Spinal cord (tissue), 10 donors: ENCODE results near the gene LRP6. TPM values are rescaled to one million over a fixed set of nuclear protein-coding genes. Genes with fewer than 3 reads are reported as not detected.

ENCODE experiments used
- DNase-seq, 6 donors: peaks; one replicate each; pipeline versions ENCODE4 v3.0.0 to v3.0.0-alpha.2; 2013 to 2015; ENCODE audit warnings: low spot score in 6 of 6, low read depth in 4 of 6
- H3K27ac ChIP-seq: one replicate; pipeline ENCODE4 v1.5.1; 2013; ENCODE audit warnings: low read depth, low read length, control low read depth
- H3K27me3 ChIP-seq: one replicate; pipeline ENCODE4 v1.6.1; 2013; ENCODE audit warnings: low read length; ENCODE audit not compliant: control insufficient read depth, insufficient read depth
- H3K36me3 ChIP-seq: one replicate; pipeline ENCODE4 v1.6.1; 2013; ENCODE audit warnings: low read length; ENCODE audit not compliant: control insufficient read depth, insufficient read depth
- H3K4me1 ChIP-seq: one replicate; pipeline ENCODE4 v1.6.1; 2013; ENCODE audit warnings: low read length; ENCODE audit not compliant: control insufficient read depth, insufficient read depth
- H3K4me3 ChIP-seq: one replicate; pipeline ENCODE4 v1.5.1; 2013; ENCODE audit warnings: low read depth, low read length, control low read depth
- H3K9me3 ChIP-seq: one replicate; pipeline ENCODE4 v1.6.1; 2013; ENCODE audit warnings: low read length; ENCODE audit not compliant: control insufficient read depth, insufficient read depth
- WGBS: methylation state at CpG from one replicate; pipeline ENCODE4 v1.1.5; 2013; ENCODE audit warnings: missing lambda C conversion rate; ENCODE audit not compliant: insufficient coverage; 5-methylcytosine and 5-hydroxymethylcytosine counted together
- polyA plus RNA-seq, 2 donors: library from polyadenylated mRNA; unstranded; fragments of 120-200 nt; gene quantifications; one replicate each; pipeline ENCODE4 v1.2.1, GENCODE V29; 2013; ENCODE audit not compliant: insufficient read length in 2 of 2
- total RNA-seq, 2 donors: library from RNA; depleted of rRNA in 1 of 2; stranded (reverse); fragments of 120-200 nt in 1 of 2; fragments of >200 nt in 1 of 2; gene quantifications; one replicate each; pipeline versions ENCODE4 v1.2.3 to v1.2.4, GENCODE V29; 2013 to 2014
- donor health status: healthy.

Gene LRP6
- total and polyA plus RNA-seq, 4 donors, result 21.5 to 63.7 (median 43.1) TPM

DNA sequence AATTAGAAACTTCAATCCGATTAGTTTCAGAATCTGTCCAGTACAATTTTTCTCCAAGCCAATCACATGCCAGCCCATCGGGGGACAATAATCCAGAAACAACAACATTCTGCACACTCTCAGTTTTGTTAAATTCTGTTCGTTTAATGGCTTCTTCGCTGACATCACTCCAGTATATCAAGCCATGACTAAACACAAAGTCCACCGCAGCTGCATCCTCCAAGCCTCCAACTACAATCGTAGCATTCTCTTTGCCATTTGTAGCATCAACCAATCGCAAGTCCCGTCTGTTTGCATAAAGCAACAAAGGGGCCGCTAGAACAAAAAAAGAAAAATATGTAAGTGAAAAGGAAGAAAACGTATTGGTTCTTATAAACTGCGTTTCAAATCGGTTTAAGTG is 22.5 kb downstream of the LRP6 start:
- H3K27me3 ChIP-seq, result no peaks in the 10 kb centered on the region
- 65% methylated on average over 5 of the region's 12 CpGs for WGBS
- H3K36me3 ChIP-seq, result no peaks in the 10 kb centered on the region
- peaks cover 4% of the 10 kb centered on the region for H3K4me1 ChIP-seq
- no peaks in the 10 kb centered on the region for H3K9me3 ChIP-seq
- DNase-seq, result peak in 2 of 6 donors; percentile 55 to 57
- no peak overlapping the region for H3K27ac ChIP-seq
- H3K4me3 ChIP-seq, result peak overlapping the region; percentile 22

DNA sequence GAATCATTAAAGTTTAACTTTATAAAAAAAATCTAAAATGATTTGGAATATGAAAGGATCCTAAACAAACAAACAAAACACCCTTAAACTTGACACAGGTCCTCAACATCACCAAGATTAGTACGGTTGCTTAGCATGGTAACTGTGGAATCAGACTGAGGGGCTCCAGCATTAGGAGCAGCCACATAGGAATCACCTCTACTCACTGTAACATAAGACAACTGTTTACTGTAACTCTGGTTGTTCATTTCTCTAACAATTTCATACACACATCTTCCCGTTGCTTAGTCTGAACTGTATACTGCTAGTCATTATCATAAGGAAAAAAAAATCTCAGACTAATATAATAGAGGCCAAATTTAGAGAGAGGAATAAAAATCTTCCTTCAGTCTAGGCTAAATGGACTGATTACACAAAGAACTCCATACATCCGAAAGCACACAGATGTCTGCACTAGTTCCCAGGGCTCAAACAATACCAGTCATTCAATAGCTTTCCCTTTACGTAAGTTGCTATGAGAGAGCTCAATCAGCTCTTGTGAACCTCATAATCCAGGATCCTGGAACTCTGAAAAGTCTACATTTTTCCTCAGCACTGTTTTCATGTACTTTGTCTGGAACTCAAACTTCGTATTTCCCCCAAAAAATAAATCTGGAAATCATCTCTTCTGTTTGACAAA is 26.0 kb downstream of the LRP6 start:
- Histone ChIP-seq H3K27ac (peak overlapping the region; percentile 72), H3K36me3 (no peaks in the 10 kb centered on the region), H3K27me3 (no peaks in the 10 kb centered on the region), H3K4me3 (no peak overlapping the region), H3K4me1 (peaks cover 4% of the 10 kb centered on the region), H3K9me3 (peaks cover 2% of the 10 kb centered on the region)
- DNase-seq, result peak; percentile 24 to 83 (median 49)
- WGBS, result 8% methylated on average over 2 of the region's 5 CpGs

DNA sequence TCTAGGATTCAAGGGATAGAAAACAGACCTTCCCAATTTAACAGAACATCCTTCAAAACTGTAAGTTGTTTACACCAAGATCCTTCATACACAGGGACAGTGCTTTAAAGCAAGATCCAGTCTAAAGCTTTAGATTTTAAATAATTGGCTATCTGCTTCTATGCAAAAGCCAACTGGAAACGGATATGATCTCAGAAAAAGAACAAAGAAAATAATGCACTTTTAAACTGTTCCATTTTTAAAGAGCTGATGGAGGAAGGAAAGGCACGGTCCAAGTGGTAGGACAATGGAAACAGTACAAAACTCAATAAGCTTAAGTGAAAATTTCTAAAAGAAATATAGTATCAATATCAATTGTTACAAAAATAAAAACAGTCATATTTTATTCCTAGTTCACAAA is 27.7 kb downstream of the LRP6 start:
- no peaks in the 10 kb centered on the region for H3K27me3 ChIP-seq
- H3K4me3 ChIP-seq, result no peak overlapping the region
- no peaks in the 10 kb centered on the region for H3K36me3 ChIP-seq
- no peak overlapping the region for H3K27ac ChIP-seq
- WGBS, result no CpG with 5 or more reads among the region's 2 CpGs
- H3K9me3 ChIP-seq, result peaks cover 2% of the 10 kb centered on the region
- DNase-seq, result no peak
- H3K4me1 ChIP-seq, result peaks cover 4% of the 10 kb centered on the region

DNA sequence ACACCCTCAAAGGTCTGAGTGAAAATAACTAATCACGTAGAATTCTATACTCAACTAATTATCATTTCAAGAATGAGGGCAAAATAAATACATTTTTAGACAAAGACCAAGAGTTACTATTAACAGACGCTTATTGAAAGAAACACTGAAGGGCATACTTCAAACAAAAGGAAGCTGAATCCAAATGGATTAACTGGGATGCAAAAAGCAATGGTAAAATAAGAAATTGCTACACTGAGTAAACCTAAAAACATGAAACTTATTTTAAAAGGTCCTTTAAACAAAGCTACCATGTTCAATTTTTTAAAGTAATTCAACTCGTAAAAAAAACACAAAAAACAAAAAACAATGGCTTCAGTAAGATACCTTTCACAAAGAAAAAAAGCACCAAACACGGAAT is 28.2 kb downstream of the LRP6 start:
- H3K4me3 ChIP-seq, result no peak overlapping the region
- 100% methylated on average over 1 of the region's 4 CpGs for WGBS
- H3K9me3 ChIP-seq, result peaks cover 2% of the 10 kb centered on the region
- H3K27ac ChIP-seq, result no peak overlapping the region
- H3K36me3 ChIP-seq, result no peaks in the 10 kb centered on the region
- no peak for DNase-seq
- H3K27me3 ChIP-seq, result no peaks in the 10 kb centered on the region
- H3K4me1 ChIP-seq, result peaks cover 4% of the 10 kb centered on the region

DNA sequence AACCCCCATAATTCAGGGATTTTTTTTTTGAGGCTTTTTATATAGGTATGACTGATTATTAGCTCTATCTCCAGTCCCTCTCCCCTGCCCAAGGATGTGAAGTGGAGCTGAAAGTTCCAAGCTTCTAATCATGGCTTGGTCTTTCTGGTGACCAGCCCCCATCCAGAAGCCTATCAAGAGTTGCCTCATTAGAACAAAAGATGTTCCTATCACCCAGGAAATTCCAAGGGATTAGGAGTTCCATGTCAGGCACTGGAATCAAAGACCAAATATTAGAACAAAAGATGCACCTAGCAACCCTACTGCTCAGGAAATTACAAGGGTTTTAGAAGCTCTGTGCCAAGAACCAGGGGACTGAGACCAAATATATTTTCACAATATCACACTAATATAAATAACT is 29.9 kb downstream of the LRP6 start:
- H3K4me3 ChIP-seq, result no peak overlapping the region
- no peak overlapping the region for H3K27ac ChIP-seq
- peaks cover 7% of the 10 kb centered on the region for H3K4me1 ChIP-seq
- no peaks in the 10 kb centered on the region for H3K36me3 ChIP-seq
- peaks cover 2% of the 10 kb centered on the region for H3K9me3 ChIP-seq
- DNase-seq, result no peak
- no peaks in the 10 kb centered on the region for H3K27me3 ChIP-seq

DNA sequence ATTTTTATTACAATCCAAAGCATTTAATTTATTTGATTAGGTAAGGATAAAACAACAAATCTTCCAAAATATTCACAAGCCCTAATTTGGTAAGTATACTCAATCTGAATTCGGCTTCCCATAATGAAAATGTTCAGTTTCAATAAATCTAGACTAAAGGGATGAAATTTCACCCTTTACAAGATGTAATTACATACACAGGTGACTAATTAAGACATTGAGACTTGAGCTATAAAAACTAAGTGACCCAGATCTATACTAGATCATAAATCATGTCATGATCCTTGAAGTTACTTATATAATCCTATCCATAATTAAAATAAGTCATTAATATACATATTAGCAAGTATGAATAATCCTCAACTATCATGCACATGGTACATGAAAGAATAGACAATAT is 36.6 kb downstream of the LRP6 start:
- no CpG with 5 or more reads among the region's 1 CpG for WGBS
- no peak for DNase-seq
- no peaks in the 10 kb centered on the region for H3K27me3 ChIP-seq
- H3K4me1 ChIP-seq, result peaks cover 14% of the 10 kb centered on the region
- H3K36me3 ChIP-seq, result no peaks in the 10 kb centered on the region
- peaks cover 1% of the 10 kb centered on the region for H3K9me3 ChIP-seq
- H3K4me3 ChIP-seq, result no peak overlapping the region
- H3K27ac ChIP-seq, result no peak overlapping the region

DNA sequence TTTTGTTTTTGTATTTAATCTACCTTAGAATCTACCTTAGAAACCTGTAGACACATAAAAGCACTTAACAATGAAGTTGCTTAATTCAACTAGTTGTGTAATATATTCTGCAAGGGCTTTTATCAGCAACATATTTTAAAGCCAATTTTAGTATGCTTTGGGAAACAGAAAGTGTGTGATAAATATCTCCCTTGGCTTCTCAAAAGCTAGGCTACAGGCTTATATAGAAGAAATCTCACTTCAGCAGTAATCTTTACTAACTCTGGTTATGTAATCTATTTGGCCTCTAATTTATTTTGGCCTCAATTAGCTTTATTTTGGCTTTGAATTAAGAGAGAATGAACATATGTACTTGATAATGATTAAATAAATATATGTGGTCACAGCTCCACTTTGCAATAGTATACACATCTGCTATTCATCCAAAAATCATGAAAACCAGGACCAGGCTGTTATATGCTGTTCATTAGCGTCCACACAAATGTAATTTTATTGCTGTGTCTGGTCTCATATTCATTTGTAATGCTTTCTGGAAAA is 37.2 kb downstream of the LRP6 start:
- WGBS, result no CpG with 5 or more reads among the region's 1 CpG
- no peaks in the 10 kb centered on the region for H3K27me3 ChIP-seq
- no peak overlapping the region for H3K27ac ChIP-seq
- DNase-seq, result peak in 1 of 6 donors; percentile 36
- no peak overlapping the region for H3K4me3 ChIP-seq
- no peaks in the 10 kb centered on the region for H3K36me3 ChIP-seq
- peaks cover 1% of the 10 kb centered on the region for H3K9me3 ChIP-seq
- peaks cover 14% of the 10 kb centered on the region for H3K4me1 ChIP-seq

DNA sequence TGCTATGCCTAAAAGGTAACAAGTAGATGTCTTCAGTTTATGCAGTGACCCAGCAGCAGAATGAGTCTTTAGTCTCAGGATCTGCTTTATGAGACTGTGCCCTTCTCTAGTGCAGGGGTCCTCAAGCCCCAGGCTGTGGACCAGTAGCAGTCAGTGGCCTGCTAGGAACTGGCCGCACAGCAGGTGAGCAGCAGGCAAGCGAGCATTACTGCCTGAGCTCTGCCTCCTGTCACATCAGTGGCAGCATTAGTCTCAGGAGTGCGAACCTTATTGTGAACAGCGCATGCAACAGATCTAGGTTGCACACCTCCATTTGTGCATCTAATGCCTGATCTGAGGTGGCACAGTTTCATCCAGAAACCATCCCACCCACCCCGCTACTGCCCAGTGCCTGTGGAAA is 38.4 kb downstream of the LRP6 start:
- no peaks in the 10 kb centered on the region for H3K27me3 ChIP-seq
- no peaks in the 10 kb centered on the region for H3K36me3 ChIP-seq
- no peak overlapping the region for H3K4me3 ChIP-seq
- no peak for DNase-seq
- peaks cover 14% of the 10 kb centered on the region for H3K4me1 ChIP-seq
- H3K9me3 ChIP-seq, result peaks cover 1% of the 10 kb centered on the region
- no peak overlapping the region for H3K27ac ChIP-seq
- 81% methylated on average over 5 of the region's 5 CpGs for WGBS

DNA sequence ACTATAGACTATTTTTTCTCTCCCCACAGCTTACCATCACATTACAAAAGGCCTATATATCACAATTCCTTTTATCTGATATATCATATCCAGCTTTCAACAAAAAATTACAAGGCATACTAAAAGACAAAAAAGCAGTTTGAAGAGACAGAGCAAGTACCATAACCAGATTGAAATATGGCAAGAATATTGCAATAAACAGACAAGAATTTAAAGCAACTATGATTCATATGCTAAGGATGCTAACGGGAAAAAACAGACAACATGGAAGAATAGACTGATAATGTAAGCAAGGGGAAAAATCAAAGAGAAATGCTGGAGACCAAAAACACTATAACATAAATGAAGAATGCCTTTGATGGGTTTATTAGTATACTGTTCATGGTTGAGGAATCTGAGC is 40.7 kb downstream of the LRP6 start:
- Histone ChIP-seq H3K4me1 (peaks cover 8% of the 10 kb centered on the region), H3K4me3 (no peak overlapping the region), H3K27ac (no peak overlapping the region), H3K27me3 (no peaks in the 10 kb centered on the region), H3K9me3 (peaks cover 1% of the 10 kb centered on the region), H3K36me3 (no peaks in the 10 kb centered on the region)
- no peak for DNase-seq
- no CpG with 5 or more reads among the region's 1 CpG for WGBS

DNA sequence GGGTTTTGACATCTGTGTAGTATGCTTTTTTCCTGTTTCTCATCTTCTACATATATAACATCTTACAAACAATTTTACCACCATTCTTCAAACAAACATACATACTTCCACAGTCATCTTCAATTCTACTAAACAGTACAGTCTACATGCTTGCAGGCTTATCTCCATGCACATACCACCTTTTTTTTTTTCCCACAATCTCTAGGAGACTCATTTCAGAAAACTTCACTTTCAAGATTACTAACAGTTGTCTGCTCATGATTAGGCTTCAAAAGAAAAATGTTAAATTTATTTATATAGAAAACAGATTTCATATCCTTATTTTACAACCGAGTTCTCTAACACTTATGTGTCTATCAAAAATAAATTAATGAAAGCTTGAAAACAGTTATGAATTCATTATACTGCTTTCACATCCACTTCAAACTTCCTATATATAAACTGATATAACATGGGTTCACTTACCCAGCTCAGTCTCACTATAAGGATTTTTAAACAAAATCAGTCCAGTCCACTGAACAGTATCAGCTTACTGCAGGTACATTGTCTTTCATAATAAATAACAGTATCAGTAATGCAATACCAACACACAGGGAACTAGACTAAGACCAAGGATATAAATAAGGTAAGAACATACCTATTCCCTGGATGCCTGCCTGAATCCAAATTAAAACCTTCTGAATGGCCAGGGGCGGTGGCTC is 42.5 kb downstream of the LRP6 start:
- DNase-seq, result no peak
- no peak overlapping the region for H3K4me3 ChIP-seq
- WGBS, result 100% methylated on average over 1 of the region's 2 CpGs

More for the DNA sequence above, 42.5 kb downstream of the LRP6 start:
- Histone ChIP-seq H3K4me1 (peaks cover 4% of the 10 kb centered on the region), H3K27ac (no peak overlapping the region), H3K27me3 (no peaks in the 10 kb centered on the region), H3K36me3 (no peaks in the 10 kb centered on the region), H3K9me3 (peaks cover 1% of the 10 kb centered on the region)
